AML-193 (cell line): ENCODE results near the gene UBE2E1.

Source experiments
- DNase-seq, 2 experiments: peaks; one replicate each; lab custom pipeline; 2025; lab: John Stamatoyannopoulos, UW

The UBE2E1 gene

GRCh38 chr3:23796518-23796917, 9.2 kb upstream of the UBE2E1 start:
- DNase-seq = no peak

- DNase-seq = no peak
Observed at GRCh38 chr3:23797491-23797890, 8.3 kb upstream of the UBE2E1 start.

GRCh38 chr3:23798456-23798855, 7.3 kb upstream of the UBE2E1 start:
- DNase-seq = no peak

GRCh38 chr3:23798876-23799275, 6.9 kb upstream of the UBE2E1 start:
- DNase-seq = no peak

GRCh38 chr3:23800731-23801130, 5.0 kb upstream of the UBE2E1 start:
- no peak for DNase-seq

GRCh38 chr3:23804441-23805209, 1.1 kb upstream of the UBE2E1 start:
- DNase-seq = no peak

GRCh38 chr3:23805210-23805632, 534 bp upstream of the UBE2E1 start:
- no peak for DNase-seq

- no peak for DNase-seq
Observed at GRCh38 chr3:23806534-23807423, 1.0 kb downstream of the UBE2E1 start.

GRCh38 chr3:23807424-23808015, 1.8 kb downstream of the UBE2E1 start:
- no peak for DNase-seq

- no peak for DNase-seq
Observed at GRCh38 chr3:23808525-23808924, 2.8 kb downstream of the UBE2E1 start.

- no peak for DNase-seq
Observed at GRCh38 chr3:23809294-23809693, 3.5 kb downstream of the UBE2E1 start.

GRCh38 chr3:23809840-23810342, 4.1 kb downstream of the UBE2E1 start:
- no peak for DNase-seq

- DNase-seq = no peak
Observed at GRCh38 chr3:23810343-23811184, 4.8 kb downstream of the UBE2E1 start.

- DNase-seq = no peak
Observed at GRCh38 chr3:23811185-23811527, 5.4 kb downstream of the UBE2E1 start.

- DNase-seq = no peak
Observed at GRCh38 chr3:23811919-23812318, 6.2 kb downstream of the UBE2E1 start.

GRCh38 chr3:23815879-23816278, 10.1 kb downstream of the UBE2E1 start:
- no peak for DNase-seq

- no peak for DNase-seq
Observed at GRCh38 chr3:23816721-23817120, 11.0 kb downstream of the UBE2E1 start.

GRCh38 chr3:23817508-23818223, 11.9 kb downstream of the UBE2E1 start:
- DNase-seq = no peak

- no peak for DNase-seq
Observed at GRCh38 chr3:23819599-23820360, 14.0 kb downstream of the UBE2E1 start.

- DNase-seq = no peak
Observed at GRCh38 chr3:23820888-23821287, 15.1 kb downstream of the UBE2E1 start.
